Activated T-cell treated with anti-CD3 and anti-CD28 coated beads for 4 hours (primary cell): ENCODE results near the gene LRRC34.

Experiments used
- DNase-seq: peaks from one replicate; pipeline ENCODE4 v3.0.0-alpha.2; 2020

The LRRC34 gene

DNA sequence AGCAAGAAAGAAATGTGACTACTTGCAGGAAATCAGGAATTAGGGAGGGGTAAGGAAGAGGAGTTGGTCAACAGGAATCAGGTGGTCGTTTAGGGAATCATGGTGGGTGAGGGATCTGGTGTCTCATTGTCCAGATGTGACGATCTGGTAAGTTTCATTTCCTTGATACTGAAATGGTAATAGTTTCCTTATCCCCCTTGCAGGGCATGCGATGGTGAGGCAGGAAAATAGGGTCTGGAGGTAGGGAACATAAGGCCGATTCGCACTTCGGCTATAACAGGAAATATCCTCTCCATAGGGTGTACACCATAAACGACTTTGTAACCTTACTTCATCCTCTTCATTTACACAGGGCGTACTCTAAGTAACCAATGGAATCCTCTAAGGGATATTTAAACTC is 574 bp upstream of the LRRC34 start:
- DNase-seq = no peak

DNA sequence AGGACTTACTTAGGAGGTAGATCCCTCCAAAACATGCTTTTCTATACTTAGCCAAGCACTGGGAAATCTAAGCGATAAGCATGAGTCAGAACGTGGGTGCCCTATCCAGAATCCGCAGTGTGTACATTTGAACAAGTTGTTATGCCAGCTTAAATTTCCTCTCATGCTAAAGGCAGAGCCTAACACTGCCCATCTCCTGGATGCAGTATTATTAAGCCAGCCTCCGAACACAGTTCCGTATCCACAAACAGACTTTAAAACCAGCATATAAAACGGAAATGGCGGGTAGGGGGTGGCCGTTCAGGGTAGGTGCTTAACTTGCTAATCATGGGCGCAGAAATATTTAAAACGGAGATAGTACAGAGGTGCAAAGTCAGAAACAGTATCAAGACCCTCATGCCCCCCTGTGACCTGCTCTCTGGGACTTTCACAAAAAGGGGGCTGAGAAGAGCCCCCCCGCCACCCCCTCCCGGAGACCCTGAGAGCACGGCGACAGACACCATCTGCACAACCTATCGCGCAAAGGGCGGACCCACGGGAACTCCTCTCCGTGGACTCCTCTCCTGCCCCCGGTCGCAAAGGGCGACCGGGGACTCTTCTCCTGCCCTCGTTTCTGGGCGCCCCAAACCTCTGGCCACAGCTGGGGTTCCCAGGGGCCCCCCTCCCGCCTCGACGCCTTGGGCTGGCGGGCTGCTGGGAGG is 923 bp downstream of the LRRC34 start:
- no peak for DNase-seq

DNA sequence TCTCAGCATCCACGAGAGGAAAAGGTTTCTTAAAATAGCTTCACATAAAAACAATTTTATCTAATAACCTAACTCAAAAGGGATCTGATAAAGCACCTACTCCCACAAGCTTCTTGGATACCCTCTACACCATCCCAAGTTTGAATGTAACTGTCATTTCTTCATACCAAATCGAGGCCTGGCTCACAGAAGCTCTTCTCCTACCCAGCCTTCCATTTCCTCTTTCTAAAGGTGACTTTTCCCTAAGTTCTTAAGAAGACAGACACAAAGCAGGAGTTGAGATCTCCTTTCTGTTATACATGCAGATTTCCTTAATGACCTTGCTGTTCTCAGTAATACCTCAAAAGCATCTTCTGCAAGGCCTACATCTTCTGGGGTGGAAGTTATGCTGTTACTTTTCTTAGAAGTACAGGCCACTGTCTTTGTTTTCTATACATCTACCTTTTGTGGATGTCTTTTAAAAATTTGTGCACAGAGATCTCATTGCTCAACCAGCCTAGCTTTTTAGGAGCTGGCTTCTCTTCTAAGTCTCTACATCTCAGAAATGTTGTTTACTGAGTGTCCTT is 3.4 kb downstream of the LRRC34 start:
- no peak for DNase-seq

DNA sequence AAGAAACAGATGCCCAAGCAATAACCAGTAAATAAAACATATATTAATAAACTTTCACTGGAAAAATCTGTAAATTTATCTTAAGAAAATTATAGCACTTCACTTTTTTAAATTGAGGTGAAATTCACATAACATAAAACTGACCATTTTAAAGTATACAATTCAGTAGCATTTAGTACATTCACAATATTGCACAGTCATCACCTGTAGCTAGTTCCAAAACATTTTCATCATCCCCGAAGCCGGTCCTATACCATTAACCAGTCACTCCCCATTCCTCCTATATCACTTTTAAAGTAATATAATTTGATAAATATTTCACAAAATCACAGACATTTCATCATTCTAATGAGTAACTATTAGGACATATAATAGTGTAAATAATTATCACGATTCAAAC is 8.0 kb downstream of the LRRC34 start:
- no peak for DNase-seq

DNA sequence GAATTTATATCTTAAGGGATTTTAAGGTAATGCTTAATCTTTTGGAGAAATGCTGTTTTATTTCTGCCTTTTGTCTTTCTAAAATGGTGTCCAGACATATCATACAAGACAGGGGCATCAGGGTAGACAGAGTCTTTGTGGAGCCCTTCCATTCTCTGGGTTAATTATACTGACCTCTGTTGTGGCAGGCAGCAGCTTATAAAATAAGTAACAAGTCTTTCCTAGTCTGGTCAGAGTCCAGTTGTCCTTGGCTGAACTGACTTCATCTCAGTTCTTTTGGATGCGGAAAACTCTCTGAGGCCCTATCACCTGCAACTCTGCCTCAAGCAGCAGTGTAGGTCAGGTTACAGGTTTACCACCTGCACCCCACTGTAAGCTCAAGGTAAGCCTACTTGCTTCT is 20.3 kb downstream of the LRRC34 start:
- DNase-seq = no peak

DNA sequence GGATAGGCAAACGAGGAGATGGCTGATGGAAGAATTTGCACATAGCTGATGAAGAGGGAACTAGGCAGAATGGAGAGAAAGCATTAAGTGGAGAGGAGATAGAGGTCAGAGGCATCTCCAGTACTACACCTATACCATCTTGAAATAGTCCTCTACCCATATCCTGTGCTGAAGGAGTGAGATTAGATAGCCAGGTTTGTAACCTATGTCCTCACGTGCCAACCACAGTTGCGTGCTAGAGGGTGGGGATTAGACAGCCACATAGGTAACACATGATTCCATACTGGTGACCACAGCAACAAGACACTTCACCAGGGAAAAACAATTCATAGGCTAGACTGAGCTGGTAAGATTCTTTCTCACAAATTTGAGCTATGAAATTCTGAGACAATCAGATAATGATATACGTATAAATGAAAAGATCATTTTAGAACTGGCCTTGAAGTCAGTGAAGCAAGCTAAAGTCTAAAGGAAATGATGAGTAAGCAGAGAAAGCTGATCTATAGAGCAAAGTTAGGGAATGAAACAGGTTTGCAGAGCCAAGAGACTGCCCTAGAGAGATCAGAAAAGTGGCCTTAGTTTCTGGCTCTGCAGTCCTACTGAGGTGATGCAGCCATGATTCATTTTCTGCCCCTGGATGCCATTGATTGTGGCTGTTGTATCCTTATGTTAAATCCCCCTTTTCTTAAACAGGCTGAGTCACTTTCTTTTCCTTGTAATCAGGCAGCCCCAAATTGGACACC is 21.8 kb downstream of the LRRC34 start:
- no peak for DNase-seq

DNA sequence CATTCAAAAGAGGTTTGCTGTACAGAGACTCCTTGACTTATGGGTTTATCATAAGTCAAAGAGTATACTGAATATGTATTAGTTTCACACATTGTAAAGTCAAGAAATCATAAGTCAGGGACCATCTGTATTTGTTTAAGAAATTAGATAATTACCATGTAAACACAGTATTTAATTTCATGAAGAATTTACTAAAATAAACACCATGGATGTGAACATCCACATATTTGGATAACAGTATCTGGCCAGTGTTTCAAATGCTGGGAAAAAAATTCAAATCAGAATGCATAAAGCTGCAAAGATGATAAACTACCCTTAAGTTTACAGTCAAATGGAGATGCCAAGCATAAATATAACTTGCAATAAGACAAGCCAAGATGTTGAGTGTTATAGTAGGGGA is 22.5 kb downstream of the LRRC34 start:
- DNase-seq = no peak

DNA sequence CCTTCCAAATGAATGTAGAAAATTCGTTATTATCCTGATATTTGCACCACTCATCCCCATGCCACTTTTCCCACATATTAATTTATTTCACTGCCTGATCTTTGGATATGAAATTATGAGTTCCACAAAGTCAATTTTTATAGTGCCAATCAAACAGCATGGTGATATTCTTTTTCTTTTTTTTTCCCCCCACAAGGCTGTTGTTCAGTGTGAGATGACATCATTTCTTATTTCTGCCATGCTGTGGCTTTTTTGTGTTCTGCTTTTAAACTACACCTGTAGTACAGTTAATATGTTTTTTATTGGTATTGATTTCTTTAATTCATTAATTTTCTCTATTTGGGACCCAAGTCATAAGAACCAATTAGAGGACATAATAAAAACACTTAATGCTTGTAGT is 24.9 kb downstream of the LRRC34 start:
- DNase-seq = no peak

DNA sequence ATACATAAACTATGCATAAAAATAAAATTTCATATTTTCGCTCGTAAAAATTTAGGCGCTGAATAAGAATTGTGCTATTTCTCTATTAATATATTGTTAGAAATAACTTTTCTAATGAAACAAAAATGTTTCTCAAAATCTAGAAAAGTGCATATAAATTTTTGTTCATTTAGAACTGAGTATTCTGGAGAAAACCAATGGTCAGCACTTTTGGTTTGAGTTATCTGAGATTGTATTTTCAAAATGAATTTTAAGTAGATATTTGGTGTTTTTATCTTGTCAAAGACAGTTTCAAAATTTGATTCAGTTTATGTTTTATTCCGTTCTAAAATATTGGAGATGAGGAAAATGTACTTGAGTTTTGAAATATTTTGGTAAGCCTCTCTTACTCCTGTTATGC is 25.6 kb downstream of the LRRC34 start:
- no peak for DNase-seq

DNA sequence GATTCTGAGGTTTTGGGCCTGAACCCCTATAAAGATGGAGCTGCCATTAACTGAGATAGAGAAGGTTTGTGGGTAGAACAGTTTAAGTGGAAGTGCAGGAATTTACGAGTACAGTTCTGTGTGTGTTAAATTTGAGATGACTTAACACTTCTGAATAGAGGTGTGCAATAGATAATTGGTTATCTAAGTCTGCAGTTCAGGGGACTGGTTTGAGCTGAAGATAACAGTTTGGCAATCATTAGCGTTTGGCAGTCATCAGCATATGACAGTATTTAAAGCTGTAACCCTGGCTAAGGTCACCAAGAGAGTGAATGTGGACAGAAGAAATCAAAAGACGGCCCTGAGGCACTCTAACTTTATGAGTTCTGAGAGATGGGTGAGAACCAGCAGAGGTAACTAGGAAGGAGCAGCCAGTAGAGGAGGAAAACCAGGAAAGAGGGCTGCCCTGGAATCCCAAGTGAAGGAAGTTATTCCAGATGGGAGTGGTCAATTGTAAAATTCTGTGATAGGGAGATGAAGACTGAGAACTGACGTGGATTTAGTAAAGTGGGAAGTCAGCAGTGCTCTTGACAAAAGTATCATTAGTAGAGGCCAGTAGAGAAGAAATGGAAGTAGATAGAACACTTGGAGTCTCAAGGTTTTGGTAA is 31.4 kb downstream of the LRRC34 start:
- no peak for DNase-seq

DNA sequence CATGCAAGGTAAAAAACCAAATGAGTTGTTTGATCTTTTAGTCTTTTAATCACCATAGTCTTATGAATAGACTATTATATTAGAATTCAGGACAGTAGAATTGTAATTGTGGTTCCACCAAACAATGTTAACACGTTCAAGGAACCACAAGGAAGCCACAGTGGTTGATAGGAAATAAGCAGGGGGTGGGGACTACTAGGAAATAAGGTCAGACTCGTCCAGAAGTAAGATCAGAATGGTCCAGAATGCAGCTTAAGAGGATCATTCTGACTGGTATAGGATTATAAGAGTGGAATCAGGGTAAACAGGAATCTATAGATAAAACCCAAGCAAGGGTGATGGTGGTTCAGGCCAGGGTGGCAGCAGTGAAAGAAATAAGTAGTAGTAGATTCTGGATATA is 32.0 kb downstream of the LRRC34 start:
- no peak for DNase-seq

DNA sequence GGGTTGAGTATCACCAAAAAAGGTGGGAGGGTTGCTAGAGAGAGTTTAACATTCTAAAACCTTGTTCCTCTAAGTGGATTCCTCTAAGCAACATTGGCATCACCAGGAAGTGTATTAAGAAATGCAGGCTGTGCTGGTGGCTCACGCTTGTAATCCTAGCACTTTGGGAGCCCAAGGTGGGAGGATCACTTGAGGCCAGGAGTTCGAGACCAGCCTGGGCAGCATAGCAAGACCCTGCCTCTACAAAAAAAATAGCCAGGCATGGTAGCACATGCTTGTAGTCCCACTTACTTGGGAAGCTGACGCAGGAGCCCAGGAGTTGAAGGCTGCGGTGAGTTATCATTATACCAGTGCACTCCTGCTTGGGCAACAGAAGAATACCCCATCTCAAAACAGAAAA is 34.9 kb downstream of the LRRC34 start:
- DNase-seq = no peak

DNA sequence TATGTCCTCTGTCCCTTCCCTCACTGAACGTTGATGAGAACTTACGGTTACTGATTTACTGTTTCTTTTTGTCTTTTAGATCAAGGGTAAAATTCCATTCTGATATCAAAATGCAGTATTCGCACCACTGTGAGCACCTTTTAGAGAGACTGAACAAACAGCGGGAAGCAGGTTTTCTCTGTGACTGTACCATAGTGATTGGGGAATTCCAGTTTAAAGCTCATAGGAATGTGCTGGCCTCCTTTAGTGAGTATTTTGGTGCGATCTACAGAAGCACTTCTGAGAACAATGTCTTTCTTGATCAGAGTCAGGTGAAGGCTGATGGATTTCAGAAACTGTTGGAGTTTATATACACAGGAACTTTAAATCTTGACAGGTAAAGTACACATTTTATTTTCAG is 38.5 kb downstream of the LRRC34 start:
- no peak for DNase-seq

DNA sequence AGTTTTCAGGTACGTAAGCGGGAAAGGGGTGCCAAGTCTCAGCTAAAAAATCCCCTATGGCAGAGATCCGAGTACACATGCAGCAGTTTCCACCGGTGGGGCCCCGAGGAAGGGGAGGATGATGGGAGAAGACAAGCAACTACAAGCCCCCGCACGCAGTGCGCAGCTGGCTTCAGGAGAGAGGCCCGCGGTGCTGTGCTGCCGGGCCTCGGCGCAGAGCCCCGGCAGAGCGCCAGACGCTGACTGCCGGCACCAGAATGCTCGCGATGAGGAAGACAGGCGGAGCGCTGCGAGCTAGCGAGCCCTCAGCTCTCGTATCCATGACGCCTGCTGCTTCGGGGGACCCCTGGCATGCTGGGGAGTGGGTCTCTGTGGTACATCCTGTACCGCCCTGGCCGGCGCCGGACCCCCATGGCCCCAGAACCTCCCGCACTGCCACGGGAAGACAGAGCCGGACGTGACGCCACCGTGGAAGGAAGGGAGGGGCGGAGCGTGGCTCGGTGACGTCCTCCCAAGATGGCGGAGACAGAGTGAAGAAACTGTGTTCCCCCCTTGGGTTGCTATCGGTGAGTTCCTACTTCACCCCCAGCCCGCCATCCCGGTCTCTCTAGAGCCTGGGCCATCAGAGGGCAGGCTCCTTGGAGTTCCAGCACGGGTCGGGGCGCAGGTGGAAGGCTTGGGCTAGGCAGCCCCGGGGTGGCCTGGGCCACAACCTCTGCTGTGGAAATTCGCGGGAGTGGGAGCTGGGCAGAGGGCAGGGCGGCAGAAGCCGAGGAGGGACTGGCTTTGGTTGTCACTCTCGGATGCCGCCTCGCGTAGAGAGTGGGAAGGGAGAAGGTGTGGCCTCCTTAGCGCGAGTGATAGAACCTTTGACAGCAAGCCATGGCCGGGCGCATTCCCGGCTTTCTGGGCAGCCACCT is 39.5 kb downstream of the LRRC34 start, which contains the start of gene MYNN:
Gene MYNN (plus strand): TSS at position 500 of the 920 bp plus-strand sequence. CDS start 900 bp downstream, outside the sequence.
- peak; percentile 92 for DNase-seq

DNA sequence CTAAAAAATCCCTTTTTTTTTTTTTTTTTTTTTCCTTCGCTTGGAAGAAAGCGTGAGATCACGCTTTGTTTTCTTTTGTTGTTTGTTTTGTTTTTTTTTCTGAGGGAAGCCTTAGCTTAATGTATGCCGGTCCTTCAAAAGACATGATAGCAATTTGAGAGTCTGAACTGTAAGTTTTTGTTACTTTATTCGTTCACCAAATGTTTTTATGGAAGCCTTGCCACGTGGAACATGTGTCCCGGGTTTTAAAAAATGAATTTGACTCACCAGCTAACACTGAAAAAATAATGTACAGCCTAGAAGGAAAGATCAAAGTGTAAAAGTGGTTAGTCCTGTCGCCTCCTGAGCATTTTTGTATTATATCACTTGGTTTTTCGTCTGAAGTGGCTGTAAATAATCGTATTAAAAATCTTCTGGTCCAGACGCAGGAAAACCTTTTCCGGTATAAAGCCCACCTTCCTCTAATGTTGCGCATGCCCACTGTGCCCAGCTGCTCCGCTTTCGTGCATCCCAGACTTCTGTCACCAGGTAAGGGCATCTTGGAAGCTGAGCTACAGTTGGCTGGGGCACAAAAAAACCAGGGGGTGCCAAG is 40.3 kb downstream of the LRRC34 start:
- peak; percentile 55 for DNase-seq

DNA sequence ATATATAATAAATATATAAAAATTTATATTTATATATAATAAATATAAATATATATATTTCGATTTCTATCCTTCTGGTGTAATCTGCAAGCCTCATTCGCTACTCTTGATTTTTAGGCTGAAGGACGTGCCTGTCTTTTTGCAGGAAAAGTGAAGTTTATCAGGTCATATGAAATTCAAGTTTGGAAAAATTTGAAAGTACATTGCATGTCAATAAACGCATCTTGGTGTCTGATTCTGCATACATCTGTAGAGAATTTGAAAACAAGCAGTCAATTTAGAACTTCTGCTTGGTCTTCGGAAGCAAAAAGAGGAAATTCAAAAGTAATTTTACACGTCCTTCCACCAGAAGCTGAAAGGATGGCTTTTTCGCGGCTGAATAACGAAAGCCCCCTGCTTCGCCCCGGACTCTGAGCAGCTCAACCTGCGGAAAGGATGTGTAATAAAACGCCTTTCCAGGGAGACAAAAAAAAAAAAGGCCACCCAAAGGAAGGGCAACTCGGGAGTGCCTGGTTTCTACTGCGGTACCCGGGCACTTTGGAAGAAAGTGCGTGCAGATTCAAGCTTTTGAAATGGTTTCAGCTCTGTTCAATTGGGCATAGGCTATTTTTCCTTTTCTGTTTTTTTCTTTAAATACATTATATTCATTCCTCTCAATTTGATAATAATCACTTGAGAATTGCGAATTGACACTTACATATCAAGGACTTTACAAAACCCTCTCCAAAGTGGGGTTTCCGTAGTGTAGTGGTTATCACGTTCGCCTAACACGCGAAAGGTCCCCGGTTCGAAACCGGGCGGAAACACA is 41.0 kb downstream of the LRRC34 start:
- peak; percentile 54 for DNase-seq

DNA sequence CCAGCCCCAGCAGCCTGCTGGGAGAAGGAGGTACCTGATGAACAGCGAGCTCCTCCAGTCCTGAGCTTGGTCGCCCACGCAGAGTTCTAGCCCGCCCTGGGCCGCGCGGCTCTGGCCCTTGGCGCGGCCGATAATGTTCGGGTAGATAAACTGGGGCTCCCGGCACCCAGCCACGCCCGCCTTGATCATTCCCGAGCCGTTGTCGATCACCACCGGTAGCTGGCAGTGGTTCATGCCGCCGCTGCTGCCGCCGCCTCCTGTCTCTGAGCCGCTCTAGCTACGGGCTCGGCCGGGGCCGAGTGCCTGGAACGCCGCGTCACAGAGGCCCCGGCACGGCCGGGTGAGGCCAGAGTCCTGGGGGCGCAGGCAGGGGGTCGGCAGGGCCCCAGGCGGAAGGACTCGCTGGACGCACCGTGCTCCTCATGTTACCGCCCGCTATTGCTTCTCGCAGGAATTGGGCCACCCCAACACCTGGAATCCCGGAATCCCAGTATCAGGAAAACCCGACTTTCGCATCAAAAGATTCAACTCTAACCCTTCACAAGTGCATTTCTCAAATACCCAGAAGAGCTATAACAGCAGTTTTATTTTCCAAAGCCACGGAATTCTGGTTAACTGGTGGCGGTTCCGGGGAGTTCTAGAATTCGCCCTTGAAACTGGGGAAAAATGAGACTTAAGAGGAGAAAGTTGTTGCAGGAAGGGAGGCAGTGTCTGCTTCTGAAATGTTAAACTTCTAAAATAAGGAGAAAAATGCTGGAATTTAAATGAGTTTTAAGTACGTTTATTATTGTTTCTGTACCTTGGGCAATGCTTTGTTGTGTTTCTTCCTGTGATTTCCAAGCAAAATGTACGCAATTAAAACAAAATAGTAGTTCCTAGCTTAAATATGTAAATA is 43.2 kb downstream of the LRRC34 start, which contains the start of gene ACTRT3:
Gene ACTRT3 (minus strand): TSS at position 275 of the 895 bp plus-strand sequence. CDS start 41 bp downstream, at position 234.
- peak; percentile 42 for DNase-seq

DNA sequence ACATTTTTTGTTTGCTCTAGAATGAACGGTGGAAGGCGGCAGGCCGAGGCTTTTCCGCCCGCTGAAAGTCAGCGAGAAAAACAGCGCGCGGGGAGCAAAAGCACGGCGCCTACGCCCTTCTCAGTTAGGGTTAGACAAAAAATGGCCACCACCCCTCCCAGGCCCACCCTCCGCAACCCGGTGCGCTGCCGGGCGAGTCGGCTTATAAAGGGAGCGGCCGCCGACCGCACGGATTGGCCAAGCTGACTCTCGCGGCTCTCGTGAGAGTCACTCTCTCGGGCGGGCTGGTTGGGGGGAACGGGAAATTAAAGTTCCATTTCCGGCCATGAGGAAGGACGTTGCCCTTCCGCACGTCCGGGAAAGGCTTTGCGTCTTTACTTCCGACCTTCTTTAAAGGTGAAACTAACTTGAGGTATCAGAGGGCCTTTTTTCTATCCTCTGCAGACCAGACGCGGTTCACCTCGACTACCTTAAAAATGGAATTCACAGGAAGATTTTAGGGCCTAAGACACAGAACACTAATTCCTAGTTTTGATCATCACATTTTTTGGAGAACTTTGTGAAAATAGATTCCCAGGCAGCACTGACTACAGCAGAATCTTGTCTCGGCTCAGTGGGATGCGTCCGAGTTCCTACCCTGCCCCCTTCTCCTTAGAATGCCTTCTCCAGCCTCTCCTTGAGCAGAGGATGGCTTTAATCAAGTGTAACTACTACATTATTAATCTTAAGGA is 47.7 kb downstream of the LRRC34 start, which contains the start of gene TERC:
Gene TERC (minus strand): TSS at position 179 of the 731 bp plus-strand sequence.
- DNase-seq = peak; percentile 83

DNA sequence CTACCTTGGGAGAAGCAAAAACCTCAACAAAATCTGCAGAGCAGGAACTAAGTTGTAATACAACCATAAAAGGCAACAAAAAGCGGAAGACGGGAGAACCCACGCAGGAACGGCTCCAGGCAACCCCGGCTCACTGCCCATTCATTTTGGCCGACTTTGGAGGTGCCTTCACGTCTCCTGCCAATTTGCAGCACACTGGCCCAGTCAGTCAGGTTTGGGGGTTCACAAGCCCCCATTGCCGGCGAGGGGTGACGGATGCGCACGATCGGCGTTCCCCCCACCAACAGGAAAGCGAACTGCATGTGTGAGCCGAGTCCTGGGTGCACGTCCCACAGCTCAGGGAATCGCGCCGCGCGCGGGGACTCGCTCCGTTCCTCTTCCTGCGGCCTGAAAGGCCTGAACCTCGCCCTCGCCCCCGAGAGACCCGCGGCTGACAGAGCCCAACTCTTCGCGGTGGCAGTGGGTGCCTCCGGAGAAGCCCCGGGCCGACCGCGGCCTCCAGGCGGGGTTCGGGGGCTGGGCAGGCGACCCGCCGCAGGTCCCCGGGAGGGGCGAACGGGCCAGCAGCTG is 48.3 kb downstream of the LRRC34 start:
- peak; percentile 43 for DNase-seq
